NCI-H446 (cell line): ENCODE results near the gene SPSB1.
"Not testable (repeated sequence)": the region's sequence is repeated elsewhere in the genome, so short reads cannot be mapped to it uniquely, and the experiment has no call there.

Source experiments
- DNase-seq, 2 experiments: peaks; one replicate each; lab custom pipeline; 2025; lab: John Stamatoyannopoulos, UW

Gene SPSB1

DNA sequence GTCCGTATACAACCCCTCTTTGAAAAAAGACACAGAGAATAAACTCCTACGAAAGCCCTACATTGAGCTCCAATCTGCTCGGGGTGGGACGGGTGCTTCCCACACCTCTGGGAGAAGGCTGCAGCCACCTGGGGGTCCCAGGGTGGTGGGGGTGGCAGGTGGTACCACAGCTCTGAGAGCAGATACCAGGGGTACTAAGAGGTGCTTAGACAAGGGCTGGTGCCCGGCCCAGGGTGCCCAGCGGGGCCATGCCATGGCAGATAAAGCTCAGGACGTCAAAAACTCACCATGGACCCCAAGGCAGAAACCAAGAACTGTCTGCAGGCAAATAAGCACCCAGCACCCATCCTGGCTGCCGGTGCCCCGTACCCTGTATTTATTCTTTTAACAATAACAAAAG lies 75.1 kb downstream of the SPSB1 start:
- no peak for DNase-seq

DNA sequence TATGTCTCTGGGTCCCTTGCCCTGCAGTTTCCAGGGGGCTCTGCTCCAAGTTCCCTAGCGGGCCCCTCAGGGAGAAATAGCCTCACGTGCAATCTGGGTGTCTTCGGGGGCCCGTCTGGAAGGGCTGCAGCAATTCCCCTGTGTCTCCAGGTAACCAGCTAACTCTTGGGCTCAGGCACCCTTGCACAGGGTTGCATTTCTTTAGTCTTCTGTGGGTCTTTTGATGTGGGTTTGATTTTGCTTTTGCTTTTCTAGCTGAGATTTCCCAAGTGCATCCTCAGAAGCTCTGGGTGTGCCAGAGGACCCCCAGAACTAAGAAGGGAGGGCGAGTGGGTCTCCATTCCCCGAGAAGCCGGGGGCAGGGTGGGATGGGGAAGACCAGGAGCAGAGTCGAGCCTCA lies 75.7 kb downstream of the SPSB1 start:
- no peak for DNase-seq

DNA sequence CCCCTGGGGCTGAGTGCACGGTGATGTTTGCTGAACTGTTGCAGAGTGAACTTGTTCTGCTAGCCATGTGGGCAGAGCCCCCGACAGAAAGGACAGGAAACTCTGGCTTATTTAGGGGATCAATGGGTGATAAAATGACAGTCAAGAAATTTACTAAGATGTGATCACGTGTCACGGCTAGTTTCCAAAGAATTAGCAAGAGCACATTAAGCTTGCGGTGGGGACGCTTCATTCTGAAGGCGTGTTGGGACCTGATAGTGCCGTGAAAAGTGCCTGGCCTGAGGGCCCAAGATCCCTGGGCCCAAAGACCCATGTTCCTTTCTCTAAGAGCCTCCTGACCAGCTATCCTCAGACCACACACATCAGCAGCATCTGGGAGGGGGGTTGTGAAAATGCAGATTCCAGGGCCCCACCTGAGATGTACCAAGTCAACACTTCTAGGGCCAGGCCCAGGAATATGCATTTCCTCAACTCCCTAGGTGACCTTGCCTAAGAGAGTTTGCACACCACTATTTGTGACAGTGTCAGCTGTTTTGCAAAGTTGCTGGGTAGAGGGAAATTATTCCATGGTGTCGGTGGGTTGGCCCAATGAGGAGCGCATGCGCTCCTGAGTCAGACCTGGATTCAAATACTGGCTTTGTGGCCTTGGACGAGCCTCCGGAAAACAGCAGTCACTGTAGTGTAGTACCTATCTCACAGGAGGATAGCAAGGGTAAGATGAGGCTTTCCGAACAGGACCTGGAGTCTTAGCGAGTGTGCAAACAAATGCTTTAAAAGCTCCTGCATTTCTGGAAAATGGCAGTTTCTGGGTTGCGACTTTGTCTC lies 77.5 kb downstream of the SPSB1 start:
- DNase-seq = no peak

DNA sequence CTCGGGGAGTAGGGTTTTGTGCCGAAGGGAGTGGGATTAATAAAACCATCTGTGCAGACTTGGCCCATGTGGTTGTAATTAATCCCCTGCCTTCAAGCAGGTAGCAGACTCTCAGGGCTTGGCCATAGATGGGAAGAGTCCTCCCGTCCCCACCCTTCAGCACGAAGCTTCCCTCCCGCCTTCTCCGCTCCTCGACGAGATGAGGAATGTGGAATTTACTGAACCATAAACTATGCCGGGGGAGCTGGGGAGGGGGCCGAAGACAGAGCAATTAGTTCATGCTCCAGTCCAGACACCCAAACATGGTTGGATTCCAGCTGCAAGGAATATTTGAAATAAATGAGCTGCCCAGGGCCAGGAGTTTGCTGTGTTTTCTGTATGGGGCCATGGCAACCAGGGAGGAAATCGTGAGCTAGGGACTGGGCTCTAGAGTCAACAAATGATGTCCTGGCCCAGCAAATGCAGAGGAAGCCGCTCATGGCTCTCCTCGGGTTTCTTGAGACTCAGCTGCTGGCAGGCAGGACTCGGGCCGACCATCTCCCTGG lies 78.8 kb downstream of the SPSB1 start:
- DNase-seq = no peak

DNA sequence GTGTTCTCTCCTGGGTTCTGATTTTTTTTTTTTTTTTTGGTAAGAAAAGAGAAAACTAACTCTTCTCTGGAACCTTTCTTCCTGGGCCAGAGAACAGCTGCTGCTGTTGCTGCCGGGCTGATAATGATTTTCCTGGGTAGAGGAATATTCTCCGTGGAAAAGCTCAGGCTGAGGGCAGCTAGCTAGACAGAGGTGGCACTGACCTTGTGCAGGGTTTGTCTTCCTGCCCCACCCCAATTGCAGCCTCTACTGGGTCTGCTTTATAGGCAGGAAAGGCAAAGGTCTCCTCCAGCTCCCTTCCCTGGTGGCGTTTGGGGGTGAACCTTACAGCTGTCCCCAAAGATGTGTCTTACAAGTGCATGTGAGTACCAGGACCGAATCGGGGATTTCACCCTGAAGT lies 79.3 kb downstream of the SPSB1 start:
- no peak for DNase-seq

DNA sequence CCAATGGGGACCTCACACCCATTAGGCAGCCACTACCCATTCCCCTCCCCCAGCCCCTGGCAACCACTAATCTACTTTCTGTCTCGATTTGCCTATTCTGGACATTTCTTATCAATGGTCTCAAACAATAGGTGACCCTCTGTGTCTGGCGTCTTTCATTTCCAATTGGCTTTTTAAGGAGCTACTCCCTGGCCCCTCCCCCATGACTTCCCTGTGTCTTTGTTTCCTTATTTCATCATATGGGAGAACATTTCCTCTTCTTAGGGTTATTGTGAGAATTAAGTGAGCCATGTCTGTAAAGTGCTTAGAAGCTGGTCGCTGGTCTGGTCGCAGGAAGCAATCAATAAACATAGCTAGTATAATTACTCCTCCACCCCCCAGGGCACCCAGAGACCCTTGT lies 80.9 kb downstream of the SPSB1 start:
- no peak for DNase-seq

DNA sequence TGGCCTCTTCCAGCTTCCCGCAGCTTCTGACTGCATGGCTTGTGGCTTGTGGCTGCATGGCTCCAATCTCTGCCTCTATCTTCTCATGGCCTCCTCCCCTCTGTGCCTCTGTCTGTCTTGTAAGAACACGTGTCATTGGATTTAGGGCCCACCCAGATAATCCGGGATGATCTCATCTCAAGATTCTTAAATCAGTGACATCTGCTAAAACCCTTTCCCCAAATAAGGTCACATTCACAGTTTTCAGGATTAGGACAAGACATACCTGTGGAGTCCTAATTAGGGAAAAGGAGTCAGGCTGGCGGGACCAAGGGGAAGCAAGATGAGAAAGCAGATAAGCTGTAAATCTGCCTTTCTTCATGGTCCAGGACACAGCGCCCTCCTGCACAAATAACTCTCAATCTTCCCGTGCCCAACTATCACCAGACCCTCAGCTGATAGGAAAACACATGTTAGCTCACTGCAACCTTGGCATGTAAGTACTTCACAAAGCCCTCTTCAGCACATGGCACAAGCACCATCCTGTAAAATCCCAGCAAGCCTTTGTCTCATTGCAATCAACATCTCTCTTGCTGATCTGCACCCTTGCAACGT lies 82.2 kb downstream of the SPSB1 start:
- no peak for DNase-seq

DNA sequence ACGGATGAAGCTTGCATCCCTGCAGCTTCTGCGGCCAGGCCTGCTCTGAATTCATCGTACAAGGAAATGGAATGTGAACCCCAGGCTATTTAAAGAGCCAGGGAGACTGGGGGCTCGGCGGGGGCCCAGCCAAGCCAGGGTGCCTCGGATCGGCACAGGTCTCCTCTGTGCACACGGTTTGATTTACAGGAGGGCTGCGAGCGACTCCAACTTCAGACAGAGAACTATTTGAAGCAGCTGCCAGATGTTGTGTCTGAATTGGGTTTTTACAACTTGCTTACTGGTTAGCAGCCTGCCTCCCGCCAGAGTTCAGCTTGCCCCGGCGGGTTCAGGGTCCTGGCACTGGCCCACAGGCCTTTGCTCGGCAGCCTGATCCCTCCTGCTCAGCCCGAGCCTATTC lies 83.2 kb downstream of the SPSB1 start:
- DNase-seq = no peak

DNA sequence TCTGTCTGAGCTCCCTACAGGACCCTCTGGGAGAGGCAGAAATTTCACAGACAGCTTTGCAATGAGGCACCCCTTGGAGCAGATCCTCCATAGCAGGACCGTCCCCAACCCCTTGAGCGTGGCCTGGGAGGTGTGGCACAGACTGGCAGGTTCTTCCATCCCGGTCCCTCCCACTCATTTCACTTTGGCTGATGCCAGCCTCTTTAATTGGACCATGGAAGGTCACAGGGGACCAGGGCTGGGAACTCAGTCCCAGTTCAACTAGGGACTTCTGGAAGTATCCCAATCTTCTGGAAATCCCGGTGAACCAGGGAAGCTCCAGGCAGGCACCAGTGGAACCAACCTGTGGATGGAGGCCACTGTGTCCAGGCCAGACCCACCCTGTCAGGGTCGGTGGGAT lies 83.7 kb downstream of the SPSB1 start:
- DNase-seq = no peak

DNA sequence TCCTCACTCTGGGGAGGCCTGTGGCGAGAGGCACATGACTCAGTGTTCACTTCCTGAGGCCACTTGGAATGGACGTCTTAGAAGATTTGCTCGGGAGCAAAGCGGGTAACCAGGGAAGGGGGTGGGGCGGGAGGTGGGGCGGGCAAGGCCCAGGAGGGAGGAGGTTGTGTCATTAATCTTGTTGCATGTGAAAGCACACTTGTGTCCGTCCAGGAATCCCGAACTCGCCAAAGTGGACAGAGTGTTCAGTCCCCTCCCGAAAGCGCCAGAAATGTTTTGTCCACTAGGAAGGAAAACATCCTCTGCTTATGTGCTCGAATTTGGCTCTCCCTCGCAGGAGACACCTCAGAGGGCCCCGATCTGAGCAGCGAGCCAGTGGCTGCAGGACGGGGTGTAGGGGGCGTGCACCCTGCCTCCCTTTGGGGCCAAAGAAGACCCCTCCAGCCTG lies 84.2 kb downstream of the SPSB1 start:
- DNase-seq = no peak

DNA sequence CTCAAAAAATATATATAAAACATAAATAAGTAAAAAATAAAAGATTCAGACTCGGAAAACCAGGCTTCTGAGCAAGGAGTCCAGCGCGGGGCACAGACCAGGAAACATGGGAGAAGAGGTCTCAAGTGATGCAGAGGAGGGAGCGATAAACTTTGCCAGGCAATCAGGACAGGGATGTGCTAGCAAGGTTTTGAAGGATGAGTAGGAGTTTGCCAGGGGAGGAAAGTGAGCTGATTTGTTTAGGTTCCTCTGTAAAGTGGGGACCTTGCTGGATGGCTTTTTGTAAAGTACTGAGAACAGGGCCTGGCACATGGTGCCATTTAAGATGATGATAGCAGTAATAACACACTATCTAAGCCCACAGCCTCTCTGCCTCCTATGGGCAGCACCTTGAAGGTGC lies 86.1 kb downstream of the SPSB1 start:
- DNase-seq = no peak

DNA sequence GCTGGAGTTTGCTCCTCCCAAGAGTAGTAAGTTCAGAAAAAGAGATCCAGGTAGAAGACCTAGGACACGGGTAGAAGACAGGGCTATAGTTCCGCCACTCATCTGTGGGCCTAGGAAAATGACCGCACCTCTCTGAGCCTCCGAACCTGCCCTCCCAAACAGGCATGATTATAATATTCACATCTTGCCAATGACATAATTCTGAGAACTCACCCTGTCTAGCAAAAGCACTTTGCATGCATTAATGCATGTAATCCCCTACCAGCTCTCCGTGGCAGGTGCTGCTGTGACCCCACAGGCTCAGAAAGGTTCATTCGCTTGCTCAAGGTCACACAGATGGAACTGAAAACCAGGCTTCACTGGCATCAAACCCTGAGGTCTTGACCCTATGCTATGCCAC lies 88.0 kb downstream of the SPSB1 start:
- no peak for DNase-seq

DNA sequence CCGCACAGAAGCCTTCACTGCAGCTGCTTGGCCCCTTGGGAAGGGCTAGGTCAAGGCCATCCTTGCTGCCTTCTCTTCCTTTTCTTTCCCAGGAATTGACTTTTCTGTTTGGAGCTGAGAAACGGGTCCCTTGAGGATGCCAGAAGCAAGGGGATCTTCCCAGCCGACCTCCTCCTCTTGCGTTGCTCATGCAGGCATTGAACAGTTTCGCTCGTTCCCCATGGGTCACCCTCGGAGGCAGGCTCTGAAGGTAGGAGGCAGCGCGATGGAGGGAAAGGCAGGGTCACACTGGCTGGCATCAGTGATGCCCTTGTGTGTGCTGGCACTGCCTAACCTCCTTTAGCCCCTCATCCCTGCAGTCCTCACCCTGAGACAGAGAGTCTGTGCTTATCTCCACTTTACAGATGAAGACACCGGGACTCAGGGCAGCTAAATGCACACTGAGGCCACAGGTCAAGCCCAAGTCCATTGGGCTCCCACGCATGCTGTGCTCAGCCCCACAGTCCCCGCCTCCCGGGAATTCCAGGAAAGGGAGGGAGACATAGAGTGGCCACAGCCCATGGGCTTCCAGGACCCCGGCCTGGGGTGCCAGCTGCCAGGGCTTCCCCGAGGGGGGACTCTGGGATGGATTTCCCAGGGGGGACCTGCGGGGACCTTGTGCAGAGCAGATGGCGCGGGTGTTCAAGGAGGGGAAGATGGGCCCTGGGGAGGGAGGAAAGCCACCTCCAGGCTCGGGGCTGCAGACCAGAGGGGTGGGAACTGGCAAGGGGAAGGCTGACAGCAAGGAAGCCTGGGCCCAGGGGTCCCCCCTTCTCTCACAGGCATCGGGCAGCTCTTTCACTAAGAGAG lies 90.2 kb downstream of the SPSB1 start:
- no peak for DNase-seq

DNA sequence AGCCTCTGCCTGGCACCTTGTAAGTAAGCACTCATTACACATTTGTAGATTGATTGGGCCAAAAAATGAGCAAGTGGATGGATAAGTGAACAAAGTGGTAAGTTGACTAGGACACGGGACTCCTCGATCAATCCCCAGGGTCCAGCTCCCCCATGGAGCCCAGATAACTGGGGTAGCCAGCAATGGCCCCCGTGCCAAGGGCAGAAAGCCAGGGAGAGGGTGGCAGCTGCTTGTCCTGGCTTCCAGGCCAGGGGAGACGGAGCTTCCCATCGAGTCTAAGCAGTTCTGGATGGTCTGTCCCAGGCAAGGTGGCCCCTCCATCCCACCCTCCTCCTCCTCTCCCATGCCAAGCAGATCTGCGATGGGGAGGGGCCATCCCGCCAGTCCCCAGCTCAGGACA lies 91.4 kb downstream of the SPSB1 start:
- no peak for DNase-seq

DNA sequence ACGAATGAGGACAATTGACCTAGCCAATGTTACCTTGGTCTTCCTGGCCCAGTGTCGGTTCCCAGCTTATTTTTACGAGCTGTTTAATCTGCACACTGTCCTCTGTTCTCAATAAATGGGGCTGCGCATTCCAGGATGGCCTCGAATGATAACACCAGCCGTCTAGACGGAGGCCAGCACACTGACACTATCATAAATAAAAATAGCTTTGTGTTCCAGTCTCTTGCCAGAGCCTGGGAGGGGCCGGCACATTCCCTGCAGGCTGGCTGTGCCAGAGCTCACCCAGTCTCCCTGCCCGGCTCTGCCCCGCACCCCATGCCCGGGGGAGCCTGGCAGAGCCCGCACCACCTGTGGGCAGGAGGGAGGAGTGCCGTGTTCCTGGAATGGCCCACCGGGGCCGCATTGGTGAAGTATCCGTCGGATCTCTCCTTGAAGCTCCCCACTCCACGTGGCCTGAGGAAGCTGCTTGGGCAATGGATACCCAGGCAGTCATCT lies 92.1 kb downstream of the SPSB1 start:
- DNase-seq = no peak

DNA sequence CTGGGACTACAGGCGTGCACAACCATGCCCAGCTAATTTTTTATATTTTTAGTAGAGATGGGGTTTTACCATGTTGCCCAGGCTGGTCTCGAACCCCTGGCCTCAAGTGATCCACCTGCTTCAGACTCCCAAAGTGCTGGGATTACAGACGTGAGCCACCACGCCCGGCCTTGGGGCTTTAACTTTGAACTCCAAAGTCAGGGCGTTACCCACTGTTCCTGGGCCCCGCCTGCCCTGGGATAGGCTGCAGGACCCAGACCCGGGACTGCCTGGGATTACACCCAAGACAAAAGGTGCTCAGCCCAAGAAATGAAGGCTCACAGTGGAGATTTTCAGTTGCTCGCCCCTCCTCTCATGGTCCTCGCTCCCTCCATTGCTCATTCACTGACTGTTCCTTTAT lies 92.7 kb downstream of the SPSB1 start:
- DNase-seq = not testable (repeated sequence)

DNA sequence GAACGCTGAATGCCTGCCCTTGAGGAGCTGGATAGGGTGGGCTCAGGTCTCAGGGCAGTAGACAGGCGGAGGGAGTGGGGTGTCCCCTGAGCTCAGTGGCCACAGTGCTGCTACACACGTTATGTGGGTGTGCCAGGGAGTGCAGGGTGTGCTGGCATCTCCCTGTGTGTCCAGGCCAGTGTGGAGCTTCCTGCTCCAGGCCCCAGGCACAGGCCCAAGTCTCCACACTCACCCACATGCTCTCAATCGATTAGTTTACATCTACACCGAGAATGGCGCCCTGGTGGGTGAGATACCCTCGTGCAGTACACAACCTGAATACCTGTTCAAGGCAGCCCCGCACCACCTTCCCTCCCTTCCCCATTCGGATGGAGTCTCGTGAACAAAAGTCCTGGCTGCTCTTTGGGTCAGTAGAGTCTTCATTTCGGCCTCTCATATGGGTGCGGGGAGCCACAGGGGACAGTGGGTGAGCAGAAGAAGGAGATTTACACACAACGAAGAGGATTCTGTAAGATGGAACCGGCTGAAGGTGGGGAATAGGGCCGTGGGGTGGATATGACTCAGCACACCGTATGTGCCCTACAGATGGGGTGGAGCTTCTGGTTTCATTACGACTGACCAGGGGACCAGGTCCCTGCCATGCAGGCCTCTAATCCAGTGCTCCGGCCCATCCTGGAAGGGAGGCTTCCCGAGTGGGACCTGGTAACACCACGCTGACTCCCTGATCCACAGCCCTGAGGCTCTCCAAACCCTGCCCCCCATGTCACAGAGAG lies 93.3 kb downstream of the SPSB1 start:
- no peak for DNase-seq

DNA sequence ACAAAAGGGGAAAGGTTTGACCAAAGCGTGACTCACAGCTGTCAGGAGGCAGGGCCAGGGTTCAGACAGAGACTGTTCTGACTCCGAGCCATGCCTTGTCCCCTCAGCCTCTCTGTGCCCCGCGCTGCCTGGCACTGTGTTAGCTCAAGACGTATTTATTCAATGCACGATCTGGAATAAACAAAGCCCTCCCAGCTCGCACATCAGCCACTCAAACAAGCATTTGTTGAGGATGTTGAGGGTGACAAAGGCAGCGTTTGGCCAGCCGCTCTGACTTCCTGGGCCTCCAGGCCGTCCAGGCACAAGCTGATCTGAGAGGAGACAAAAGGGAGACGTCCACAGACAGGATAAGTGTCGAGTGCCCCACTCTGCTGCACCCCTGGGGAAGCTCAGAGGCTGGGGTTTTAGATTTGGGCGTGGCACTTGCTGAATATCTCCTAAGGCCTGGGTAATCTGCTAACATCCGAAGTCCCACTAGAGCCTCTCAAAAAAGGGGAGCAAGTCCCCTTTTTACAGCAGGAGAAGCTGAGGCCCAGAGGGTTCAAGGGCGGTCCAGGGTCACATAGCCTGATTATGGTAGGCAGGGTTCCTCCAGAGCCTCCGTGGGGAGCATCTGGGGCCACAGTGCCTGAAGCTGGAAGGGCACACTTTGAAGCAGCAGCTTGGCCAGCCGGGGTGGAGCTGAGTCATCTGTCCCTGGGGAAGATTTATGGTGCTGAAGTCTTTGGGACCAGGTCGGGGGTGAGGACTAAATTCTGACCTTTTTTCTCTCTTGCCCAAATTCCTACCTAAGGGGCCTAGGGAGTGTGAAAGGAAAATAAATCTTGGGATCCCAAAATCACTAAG lies 95.9 kb downstream of the SPSB1 start:
- DNase-seq = no peak

DNA sequence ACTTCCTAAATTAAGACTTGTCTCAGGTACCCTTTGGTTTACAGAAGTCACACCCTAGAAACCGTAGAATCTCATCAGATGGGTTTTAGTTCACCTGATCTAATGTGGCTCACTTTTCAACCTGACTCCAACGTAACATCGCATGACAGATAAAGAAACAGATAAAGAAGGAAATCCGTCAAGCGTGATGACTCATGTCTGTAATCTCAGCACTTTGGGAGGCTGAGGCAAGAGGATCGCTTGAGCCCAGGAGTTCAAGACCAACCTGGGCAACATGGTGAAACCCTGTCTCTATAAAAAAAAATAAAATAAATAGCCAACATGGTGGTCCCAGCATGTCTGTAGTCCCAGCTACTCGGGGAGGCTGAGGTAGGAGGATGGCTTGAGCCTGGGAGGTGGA lies 97.3 kb downstream of the SPSB1 start:
- no peak for DNase-seq

DNA sequence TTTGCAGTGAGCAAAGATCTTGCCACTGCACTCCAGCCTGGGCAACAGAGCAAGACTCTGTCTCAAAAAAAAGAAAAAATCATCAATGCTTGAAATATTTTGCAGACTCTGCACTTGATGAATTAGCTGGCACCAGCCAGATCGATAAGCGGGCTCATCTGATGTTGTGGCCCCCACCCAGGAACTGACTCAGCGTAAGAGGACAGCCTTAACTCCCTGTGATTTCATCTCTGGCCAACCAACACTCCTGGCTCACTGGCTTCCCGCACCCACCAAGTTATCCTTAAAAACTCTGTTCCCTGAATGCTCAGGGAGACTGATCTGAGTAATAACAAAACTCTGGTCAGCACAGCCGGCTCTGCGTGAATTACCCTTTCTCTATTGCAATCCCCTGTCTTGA lies 98.9 kb downstream of the SPSB1 start:
- DNase-seq = no peak

DNA sequence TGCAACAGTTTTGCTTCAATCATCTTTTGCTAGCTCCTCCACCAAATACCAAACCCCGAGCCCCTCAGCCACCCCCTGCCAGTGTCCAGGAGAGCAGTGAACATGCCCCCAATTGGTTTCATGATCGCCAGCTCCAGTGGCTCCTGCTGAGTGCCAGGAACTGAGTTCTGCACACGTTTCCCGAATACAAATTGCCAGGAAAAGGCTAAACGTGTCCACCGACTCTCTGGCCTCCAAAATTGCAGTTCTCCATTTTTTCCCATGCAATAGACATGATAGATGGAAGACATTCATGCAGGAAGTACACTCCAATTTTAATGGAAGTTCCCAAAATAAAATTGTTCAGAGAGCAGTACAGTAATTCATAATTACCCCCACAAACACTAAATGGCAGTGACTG lies 101.3 kb downstream of the SPSB1 start:
- DNase-seq = no peak
